HG02981 (cell line): ENCODE data around the gene LRRC61.

ENCODE experiments used
- ATAC-seq: cut with Tn5 transposase; IDR thresholded peaks from one replicate; pipeline ENCODE4 v1.9.1; 2021; ENCODE audit warnings: mild to moderate bottlenecking, moderate library complexity; ENCODE audit not compliant: unreplicated experiment

The LRRC61 gene

DNA sequence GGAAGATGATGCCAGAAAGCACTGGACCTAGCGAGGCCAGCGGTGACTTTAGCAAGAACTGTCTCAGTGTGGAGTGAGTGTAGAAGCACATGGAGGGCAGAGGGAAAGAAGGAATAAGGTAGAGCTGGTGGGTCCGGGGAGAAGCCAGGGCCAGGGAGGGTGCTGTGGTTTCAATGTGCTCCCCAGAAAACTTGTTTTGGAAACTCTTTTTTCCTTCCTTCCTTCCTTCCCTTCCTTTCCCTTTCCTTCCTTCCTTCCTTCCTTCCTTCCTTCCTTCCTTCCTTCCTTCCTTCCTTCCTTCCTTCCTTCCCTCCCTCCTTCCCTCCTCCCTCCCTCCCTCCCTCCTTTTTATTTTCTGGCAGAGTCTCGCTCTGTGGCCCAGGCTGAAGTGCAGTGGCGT is 23.8 kb downstream of the LRRC61 start:
- ATAC-seq = no peak

GRCh38 chr7:150351587-150352194 is 28.5 kb downstream of the LRRC61 start:
- no peak for ATAC-seq

DNA sequence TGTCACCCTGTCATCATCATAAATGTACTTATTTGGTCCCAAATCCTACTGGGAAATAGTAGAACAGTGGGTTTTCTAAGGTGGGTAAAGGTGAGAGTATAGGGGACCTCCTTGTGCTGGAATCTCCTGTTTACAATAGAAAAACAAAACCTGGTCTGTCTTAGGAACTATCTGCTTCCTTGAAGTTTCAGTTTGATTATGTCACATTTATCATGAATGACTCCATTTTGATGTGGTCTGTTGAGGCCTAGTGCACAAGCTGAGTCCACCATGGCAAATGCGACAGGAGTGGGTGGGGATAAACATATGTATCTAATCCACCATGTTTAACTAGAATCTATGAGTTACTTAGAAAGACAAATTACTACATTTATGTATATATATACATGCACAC is 32.5 kb downstream of the LRRC61 start:
- no peak for ATAC-seq

DNA sequence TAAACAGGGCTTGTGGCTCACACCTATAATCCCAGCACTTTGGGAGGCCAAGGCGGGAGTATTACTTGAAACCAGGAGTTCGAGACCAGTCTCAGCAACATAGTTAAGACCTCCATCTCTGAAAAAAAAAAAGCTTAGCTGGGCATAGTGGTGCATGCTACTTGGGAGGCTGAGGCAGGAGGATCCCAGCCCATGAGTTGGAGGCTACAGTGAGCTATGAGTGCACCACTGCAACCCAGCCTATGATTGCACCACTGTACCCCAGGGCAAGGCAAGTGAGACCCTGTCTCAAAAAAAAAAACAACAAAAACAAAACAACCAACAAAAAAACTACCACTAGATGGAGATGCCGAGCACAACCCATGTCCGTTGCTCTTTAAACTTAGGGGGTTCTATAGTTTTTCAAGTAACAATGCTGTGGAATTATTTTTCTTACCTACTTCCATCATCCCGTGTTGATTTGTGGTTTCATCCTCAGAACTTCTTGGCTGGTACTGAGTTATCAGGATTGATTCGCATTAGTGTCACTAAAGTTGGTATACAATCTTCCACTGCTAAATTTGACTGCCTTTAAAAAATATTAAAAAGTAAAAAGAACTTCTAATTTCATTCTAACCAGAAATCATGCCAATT is 33.2 kb downstream of the LRRC61 start:
- no peak for ATAC-seq

DNA sequence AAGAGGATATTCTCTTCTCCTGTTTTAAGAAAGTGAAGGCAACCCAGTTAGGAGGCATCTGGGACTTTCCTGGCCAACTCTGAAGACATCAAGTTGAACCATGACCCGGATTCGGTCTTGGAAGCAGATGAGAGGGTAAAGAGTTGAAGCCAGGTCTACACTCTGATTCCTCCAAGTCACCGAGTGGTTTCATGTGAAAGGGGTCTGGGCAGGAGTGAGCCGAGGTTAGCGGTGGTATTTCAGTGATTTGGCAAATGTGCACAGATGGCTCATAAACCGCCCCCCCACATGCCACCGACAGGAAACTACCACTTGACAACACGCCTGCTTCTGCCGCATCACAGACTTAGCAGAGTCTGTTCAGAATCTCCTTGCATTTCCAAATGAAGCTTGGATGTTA is 34.1 kb downstream of the LRRC61 start:
- ATAC-seq = no peak

DNA sequence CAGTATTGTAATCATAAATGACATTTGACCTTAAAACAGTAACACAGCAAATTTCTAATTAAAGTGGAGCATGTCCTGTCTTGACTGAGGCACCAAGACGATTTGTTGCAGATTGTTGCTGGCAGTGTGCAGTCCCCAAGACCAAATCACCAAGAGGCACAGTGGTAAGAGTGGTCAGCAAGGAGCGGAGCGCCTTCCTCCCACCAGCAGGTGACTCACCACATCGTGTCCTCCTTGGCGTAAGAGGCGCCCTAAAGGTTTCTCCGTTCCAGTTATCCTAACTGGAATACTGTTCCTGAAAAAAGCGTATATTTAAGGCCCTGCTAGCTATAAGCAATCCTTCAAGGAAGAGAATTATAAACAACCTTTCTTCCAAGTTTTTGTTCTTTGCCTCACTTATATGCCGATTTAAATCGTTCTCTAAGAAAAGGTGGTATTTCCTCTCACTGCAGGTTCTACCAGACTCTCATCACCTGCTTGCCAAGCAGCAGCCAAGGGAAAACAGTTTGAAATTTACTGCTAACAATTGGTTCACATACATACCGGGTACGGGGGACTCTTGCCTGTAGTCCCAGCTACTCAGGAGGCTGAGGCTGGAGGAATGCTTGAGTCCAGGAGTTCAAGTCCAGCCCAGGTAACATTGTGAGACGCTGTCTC is 34.7 kb downstream of the LRRC61 start:
- ATAC-seq = no peak

DNA sequence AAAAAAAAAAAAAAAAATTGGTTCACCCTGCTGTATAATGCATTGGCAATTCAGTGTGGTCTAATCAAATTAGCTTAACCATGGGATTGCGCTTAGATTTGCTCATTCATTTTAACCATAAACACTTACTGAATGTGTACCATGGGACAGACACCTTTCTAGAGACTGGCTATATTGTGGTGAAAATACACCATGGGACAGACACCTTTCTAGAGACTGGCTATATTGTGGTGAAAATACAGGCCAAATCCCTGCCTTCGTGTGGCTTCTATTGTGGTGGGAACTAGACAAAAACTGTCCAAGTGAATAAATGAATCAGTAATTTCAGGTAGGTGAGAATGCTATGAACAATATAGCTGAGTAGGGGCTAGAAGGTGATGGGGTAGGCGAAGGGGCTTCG is 35.3 kb downstream of the LRRC61 start:
- no peak for ATAC-seq

GRCh38 chr7:150358988-150359621 is 36.0 kb downstream of the LRRC61 start:
- no peak for ATAC-seq

DNA sequence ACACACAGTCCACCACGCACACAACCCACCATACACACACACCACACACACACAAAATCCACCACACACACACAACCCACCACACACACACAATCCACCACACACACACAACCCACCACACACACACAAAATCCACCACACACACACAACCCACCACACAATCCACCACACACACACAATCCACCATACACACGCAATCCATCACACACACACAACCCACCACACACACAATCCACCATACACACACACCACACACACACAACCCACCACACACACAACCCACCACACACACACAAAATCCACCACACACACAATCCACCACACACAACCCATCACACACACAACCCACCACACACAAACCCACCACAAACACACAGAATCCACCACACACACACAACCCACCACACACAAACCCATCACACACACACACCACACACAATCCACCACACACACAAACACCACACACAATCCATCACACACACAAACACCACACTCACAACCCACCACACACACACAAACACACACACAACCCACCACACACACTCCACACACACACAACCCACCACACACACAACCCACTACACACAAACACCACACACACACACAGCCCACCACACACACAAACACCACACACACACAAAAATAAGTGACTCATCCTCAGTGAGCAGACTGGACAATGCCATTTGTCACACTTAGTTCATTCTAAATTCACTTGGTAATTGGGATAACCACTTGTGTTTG is 36.6 kb downstream of the LRRC61 start:
- ATAC-seq = no peak

DNA sequence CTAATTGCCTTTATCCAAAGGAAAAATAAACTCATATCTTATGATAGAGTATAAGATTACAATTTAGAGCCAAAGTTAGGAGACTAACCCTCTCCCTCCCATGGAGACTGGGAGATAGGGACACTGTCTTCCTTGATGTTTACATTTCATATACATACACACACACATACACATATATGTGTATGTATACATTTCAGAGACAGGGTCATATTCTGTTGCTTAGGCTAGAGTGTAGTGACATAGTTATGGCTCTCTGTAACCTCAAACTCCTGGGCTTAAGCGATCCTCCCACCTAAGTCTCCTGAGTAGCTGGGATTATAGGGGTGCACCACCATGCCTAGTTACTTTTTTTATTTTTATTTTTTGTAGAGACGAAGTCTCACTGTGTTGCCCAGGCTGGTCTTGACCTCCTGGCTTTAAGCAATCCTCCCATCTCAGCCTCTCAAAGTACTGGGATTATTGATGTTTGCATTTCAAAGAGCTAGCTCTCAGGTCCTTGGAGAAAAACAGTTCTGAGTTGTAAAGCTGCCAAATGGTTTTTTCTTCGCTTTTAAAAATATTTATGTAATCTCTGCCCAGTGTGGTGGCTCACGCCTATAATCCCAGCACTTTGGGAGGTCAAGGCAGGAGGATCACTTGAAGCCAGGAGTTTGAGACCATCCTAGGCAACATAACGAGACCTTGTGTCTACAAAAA is 37.4 kb downstream of the LRRC61 start:
- ATAC-seq = no peak

GRCh38 chr7:150361402-150361801 is 38.2 kb downstream of the LRRC61 start:
- no peak for ATAC-seq

DNA sequence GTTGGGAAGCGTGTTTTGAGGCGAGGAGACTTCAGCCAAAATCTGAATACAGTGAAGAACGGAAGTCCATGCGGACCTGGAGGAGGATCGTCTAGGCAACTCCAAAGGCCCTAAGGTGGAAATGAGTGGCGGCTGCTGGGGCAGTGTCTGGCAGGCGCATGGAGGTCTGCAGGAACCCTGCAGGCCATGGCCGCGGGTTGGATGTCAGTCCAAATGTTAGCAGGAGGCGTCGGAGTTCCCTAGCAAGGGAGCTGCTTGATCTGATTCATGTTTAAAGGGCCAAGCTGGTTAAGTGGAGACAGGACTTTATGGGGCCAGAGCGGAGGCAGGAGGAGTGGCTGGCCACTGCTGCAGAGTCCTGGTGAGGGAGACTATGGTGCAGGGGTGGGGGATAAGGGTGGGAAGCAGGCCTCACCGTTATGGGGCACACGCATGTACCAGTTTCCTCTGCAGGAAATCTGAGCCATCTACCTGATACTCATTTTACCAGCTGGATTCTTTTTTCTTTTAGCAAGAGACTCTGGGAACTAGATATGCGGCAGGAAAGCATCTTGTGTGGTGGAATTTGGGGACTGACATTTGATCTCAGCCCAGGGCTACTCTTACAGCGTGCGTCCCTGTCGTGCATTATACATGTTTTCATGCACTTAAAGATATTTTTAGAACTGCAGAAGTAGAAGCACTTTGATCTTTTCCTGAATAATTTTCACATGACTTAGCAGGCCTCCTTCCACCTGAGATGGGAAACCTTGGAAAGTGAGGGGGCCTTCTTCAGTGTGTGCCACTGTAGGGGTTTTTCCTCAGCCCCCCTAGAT is 38.9 kb downstream of the LRRC61 start:
- no peak for ATAC-seq

GRCh38 chr7:150363370-150363769 is 40.2 kb downstream of the LRRC61 start:
- no peak for ATAC-seq

DNA sequence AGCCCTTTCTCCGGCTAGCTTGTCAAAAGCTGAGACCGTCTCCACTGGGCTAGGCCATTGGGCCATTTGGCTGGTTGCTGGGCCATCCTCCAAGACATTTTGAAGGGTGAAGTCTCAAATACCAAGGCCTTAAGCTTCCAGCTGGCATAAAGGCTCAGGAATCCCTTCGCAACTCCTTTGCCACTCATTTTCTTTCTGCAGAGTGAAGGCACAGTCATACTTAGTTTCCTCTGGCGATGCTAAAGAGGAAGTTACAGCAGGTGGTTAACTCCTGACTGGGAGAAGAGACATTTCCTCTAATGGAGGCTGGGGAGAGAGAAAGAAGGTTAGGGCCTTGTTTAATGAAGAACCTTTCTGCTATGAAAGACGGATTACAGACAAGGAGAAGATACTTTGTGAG is 40.7 kb downstream of the LRRC61 start:
- peak; percentile 33 for ATAC-seq

DNA sequence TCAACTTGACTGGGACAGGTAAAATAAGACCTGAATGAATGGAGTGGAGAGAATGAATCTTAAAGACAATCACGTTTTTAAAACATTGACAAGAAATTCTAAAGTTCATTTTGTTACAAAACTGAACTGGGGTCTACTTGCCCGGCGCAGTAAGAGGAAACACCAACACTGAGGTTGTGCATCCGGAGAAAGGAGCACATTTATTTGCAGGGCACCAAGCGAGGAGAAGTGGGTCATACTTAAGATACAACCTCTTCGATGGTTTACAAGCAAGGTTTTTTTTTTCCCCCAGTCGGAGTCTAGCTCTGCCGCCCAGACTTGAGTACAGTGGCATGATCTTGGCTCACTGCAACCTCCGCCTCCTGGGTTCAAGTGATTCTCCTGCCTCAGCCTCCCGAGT is 42.0 kb downstream of the LRRC61 start:
- no peak for ATAC-seq

DNA sequence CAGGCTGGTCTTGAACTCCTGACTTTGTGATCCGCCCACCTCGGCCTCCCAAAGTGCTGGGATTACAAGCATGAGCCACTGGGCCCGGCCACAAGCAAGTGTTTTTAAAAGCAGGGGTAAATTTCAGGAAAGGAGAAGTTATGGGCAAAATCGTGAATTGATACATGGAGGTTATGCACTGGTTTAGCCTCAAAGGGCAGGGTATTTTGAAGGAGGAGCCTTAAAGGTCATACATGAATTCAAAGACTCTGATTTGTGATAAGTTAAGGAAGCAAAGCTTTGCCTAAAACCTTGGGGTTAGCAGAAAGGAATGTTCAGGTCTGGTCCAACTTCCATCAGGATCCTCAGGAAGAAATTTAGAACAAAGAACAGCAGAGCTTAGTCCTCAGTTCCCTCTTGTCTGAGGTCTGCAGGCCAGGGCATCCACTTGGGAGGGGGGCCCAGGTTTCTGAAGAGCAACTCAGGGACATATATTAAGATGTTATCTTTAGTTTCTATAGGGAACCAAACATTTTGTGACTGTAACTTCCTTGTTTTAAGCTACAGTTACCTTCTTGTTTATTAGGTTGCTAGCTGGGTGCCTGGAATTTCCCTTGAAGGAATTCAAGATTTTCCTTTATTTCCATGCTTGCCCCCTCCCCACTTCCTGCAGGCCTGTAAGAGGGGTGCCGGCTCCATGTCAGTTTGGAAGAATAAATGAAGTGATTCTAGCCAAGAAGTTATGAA is 42.7 kb downstream of the LRRC61 start:
- ATAC-seq = no peak

DNA sequence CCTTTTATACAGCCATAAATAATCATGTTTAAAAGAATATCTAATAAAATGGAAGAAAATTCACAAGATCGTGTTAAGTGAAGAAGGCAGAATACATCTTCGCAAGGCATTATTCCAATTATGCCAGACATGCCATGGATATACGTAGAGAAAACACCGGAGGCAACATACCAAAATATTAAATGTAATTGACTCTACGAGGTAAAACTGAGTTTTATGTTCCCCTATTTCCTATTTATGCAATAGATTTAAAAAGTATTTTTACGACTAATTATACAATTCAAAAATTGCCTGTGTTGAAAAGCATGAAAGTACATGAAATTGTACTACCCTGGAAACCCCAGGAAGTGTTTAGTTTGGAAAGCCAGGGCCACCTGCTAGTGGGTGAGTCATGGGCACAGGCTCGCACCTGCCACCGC is 44.5 kb downstream of the LRRC61 start:
- ATAC-seq = no peak

DNA sequence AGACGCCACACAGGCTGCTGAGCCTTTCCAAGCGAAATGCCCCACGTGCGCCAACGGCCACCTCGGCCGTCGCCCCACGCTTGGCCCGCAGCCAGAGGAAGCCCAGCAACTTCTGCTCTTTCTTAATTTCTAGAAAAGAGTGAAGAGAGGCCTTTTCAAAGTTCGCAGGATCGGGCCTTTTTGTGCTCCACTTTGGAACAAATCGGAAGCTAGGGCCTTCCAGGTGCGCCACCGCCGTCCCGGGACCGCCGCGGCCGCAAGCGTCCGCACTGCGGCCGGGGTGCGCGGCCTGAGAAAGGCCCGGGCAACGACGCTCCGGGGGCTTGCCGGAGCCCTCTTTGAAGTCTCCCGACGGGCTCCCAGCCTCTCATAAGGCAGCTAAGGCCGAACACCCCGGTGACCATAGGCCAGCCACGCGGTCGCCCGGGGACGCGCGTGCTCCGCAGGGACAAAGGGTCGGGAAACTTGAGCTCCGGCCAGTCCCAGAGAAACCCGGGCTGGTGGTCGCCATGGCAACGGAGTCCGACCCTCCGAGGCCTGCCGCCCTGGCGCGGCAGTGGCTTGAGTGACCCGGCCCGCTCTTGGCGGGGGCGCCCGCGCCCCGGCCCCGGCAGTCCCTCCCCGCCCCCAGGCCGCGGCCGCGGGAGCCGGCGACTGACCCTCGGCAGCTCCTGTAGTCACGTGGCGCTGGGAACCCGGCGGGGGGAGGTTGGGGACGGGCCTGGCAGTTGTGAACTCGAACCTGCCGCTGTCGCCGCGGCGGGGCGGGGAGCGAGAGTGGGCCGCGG is 45.1 kb downstream of the LRRC61 start, which contains the start of gene REPIN1:
TSS of gene REPIN1 (plus strand) at position 727 of the 788 bp plus-strand sequence. CDS start 890 bp downstream, outside the sequence.
- ATAC-seq = peak; percentile 47
